OCI-LY3 (cell line): ENCODE results near the gene PPT2.

ENCODE experiments used
- H2AFZ ChIP-seq: fragments of 200-600, 300-600 bp; shearing (Covaris generic); 2 replicates; pipeline ENCODE4 v1.6.0; 2014; ENCODE audit warnings: antibody characterized with exemption, low read depth, low read length
- H3K27ac ChIP-seq: fragments of 200-600, 300-600 bp; sonication (generic); 2 replicates; pipeline ENCODE4 v1.5.1; 2014; ENCODE audit warnings: mild to moderate bottlenecking, low read length, moderate library complexity, mixed read lengths
- H3K27me3 ChIP-seq: fragments of 200-600, 300-600 bp; sonication (generic); 2 replicates; pipeline ENCODE4 v1.6.1; 2014; ENCODE audit warnings: low read depth, low read length, mixed read lengths
- H3K36me3 ChIP-seq: fragments of 200-600, 300-600 bp; sonication (generic); replicated peaks from 2 replicates; pipeline ENCODE3; 2014; ENCODE audit warnings: low read depth, low read length, mixed read lengths
- H3K4me1 ChIP-seq: fragments of 300-600, 200-600 bp; sonication (generic); 2 replicates; pipeline ENCODE4 v1.6.1; 2014; ENCODE audit warnings: low read length, mixed read lengths
- H3K4me2 ChIP-seq: fragments of 200-600, 300-600 bp; sonication (generic); 2 replicates; pipeline ENCODE4 v1.6.1; 2014; ENCODE audit warnings: low read length, mixed read lengths
- H3K4me3 ChIP-seq: fragments of 300-600, 200-600 bp; sonication (generic); 2 replicates; pipeline ENCODE4 v1.5.1; 2014; ENCODE audit warnings: antibody characterized with exemption, mild to moderate bottlenecking, low read length, moderate library complexity
- H3K79me2 ChIP-seq: fragments of 300-600, 200-600 bp; shearing (Covaris generic); 2 replicates; pipeline ENCODE4 v1.6.1; 2014; ENCODE audit warnings: mild to moderate bottlenecking, low read length, mixed read lengths
- H3K9ac ChIP-seq: fragments of 300-600, 200-600 bp; shearing (Covaris generic); 2 replicates; pipeline ENCODE4 v1.6.0; 2014; ENCODE audit warnings: mild to moderate bottlenecking, low read length, moderate library complexity
- H3K9me3 ChIP-seq: fragments of 200-600, 300-600 bp; shearing (Covaris generic); 2 replicates; pipeline ENCODE4 v1.6.1; 2014; ENCODE audit warnings: low read length, mixed read lengths; ENCODE audit not compliant: insufficient read depth
- H4K20me1 ChIP-seq: fragments of 200-600, 300-600 bp; sonication (generic); 2 replicates; pipeline ENCODE4 v1.6.1; 2016; ENCODE audit warnings: low read length, mixed read lengths; ENCODE audit not compliant: insufficient read depth
- EZH2phosphoT487 ChIP-seq: fragments of 200-600 bp; shearing (Covaris generic); IDR thresholded peaks from 2 replicates; pipeline ENCODE4 v1.6.1; 2018; ENCODE audit warnings: antibody characterized with exemption, mixed run types, low read depth
- TF ChIP-seq, protein P1 (sequence below): fragments of 200-600, 300-600 bp; sonication (generic); IDR thresholded peaks from 2 replicates; pipeline ENCODE4 v1.5.1; 2014; ENCODE audit warnings: antibody characterized with exemption, low read length, low read depth

PPT2 gene

DNA sequence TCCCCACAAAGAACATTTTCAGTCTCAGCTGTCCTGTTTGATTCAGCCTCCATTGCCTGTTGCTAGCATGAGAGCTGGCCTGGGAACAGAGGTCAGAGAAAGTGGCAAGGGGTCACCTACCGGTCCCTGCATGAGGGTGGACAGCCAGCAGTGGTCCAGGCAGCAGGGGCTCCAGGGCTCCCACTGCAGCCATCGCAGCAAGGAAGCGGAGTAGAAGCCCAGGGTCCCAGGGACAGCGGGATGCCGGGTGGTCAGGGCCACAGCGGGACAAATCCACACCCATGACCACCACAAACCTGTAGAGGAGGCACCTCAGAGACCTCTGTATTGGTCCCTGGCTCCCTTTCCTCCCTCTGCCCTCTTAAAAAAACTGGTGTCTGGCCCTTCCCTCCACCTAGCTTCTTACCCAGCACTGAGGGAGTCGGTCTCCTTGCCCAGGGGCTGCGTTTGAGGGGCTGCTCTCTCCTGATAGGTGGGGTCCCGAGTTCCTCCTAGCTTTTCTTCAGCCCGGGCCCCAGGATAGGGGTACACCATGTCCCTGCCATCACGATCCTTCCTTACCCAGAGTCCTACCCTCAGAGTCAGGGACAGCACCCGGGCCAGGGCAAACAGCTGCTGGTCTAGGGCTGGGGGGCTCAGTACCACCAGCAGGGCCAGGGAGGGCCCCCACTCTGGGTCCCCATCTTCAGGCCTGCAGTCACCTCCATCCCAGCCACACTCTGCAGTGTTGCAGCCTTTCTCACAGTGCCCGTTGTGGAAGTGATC lies 47.0 kb downstream of the PPT2 start:
- Histone ChIP-seq H3K4me2 (no peak overlapping the region), H3K9ac (no peak overlapping the region)

DNA sequence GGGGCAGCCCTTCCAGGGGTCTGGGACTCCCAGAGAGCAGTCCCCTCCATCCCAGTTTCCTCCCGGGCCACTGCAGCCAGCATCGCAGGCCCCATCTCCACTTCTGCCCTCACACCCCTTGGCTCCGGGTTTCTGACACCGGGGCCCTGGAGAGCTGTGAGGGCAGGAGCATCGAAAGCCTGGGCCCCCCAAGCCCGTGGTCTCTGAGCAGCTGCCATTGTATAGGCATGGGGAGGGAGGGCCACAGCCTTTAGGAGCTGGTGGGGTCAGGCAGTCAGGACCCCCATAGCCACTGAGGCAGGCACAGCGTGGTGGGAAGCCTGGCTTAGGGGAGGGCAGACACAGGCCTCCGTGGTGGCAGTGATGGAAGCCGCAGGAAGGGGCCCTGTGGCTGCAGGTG lies 48.2 kb downstream of the PPT2 start:
- no peaks in the 10 kb centered on the region for H3K9me3 ChIP-seq
- TF ChIP-seq EZH2phosphoT487, result no peak
- TF ChIP-seq, protein P1, sequence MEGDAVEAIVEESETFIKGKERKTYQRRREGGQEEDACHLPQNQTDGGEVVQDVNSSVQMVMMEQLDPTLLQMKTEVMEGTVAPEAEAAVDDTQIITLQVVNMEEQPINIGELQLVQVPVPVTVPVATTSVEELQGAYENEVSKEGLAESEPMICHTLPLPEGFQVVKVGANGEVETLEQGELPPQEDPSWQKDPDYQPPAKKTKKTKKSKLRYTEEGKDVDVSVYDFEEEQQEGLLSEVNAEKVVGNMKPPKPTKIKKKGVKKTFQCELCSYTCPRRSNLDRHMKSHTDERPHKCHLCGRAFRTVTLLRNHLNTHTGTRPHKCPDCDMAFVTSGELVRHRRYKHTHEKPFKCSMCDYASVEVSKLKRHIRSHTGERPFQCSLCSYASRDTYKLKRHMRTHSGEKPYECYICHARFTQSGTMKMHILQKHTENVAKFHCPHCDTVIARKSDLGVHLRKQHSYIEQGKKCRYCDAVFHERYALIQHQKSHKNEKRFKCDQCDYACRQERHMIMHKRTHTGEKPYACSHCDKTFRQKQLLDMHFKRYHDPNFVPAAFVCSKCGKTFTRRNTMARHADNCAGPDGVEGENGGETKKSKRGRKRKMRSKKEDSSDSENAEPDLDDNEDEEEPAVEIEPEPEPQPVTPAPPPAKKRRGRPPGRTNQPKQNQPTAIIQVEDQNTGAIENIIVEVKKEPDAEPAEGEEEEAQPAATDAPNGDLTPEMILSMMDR, result no peak
- H2AFZ ChIP-seq, result no peak overlapping the region
- no peaks in the 10 kb centered on the region for H3K36me3 ChIP-seq
- no peak overlapping the region for H3K27ac ChIP-seq
- no peak overlapping the region for H3K4me2 ChIP-seq
- H3K79me2 ChIP-seq, result no peaks in the 10 kb centered on the region
- H3K4me1 ChIP-seq, result peaks cover 4% of the 10 kb centered on the region
- no peaks in the 10 kb centered on the region for H3K27me3 ChIP-seq
- H3K4me3 ChIP-seq, result no peak overlapping the region
- no peaks in the 10 kb centered on the region for H4K20me1 ChIP-seq
- no peak overlapping the region for H3K9ac ChIP-seq

More for the DNA sequence above, 47.0 kb downstream of the PPT2 start:
- Histone ChIP-seq H2AFZ (no peak overlapping the region), H3K27me3 (no peaks in the 10 kb centered on the region), H3K79me2 (no peaks in the 10 kb centered on the region), H3K4me3 (no peak overlapping the region), H3K4me1 (peaks cover 11% of the 10 kb centered on the region), H3K36me3 (no peaks in the 10 kb centered on the region), H3K27ac (no peak overlapping the region), H4K20me1 (no peaks in the 10 kb centered on the region), H3K9me3 (no peaks in the 10 kb centered on the region)
- no peak for TF ChIP-seq EZH2phosphoT487
- TF ChIP-seq, protein P1, result no peak

DNA sequence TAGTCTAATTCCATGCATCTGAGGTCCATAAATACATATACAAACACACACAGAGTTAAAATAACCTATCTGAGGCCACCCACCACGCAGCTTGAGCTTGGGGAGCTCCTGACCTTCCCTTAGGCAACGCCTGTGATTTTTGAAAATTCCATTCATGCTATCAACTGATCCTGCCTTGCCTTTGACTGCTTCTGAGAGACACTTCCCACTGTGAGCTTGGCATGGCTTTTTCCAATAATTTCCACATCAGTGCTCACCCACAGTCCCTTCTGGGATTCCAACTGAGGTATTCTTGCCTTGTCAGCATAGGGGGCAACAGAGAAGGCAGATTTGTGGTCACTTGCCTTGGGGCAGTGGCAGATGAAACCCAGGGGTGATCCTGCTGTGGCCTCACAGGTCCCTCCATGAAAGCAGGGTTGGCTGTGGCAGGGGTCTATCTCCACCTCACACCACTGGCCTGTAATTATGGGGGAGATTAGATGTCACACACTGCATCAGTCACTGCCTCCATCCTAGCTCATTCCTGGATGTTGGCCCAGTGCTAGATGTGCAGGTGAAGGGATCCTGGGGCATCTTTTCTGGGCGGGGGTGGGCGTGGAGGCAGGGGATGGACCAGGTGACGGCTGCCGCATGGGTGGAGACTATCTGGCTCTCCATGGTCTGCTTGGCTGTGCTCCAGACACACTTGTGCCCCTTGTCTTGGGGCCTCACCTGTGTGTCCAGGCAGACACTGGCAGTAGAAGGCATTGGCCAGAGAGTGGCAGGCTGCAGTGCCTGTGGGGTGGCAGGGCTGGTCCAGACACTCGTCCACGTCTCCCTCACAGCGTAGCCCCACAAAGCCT lies 49.7 kb downstream of the PPT2 start:
- H3K4me2 ChIP-seq, result no peak overlapping the region
- H3K4me3 ChIP-seq, result no peak overlapping the region
- H2AFZ ChIP-seq, result no peak overlapping the region
- no peaks in the 10 kb centered on the region for H3K4me1 ChIP-seq
- no peak overlapping the region for H3K9ac ChIP-seq
- no peaks in the 10 kb centered on the region for H3K36me3 ChIP-seq
- TF ChIP-seq, protein P1, result no peak
- no peak for TF ChIP-seq EZH2phosphoT487
- H3K27ac ChIP-seq, result no peak overlapping the region
- H3K27me3 ChIP-seq, result no peaks in the 10 kb centered on the region
- H3K79me2 ChIP-seq, result no peaks in the 10 kb centered on the region
- no peaks in the 10 kb centered on the region for H4K20me1 ChIP-seq
- no peaks in the 10 kb centered on the region for H3K9me3 ChIP-seq

DNA sequence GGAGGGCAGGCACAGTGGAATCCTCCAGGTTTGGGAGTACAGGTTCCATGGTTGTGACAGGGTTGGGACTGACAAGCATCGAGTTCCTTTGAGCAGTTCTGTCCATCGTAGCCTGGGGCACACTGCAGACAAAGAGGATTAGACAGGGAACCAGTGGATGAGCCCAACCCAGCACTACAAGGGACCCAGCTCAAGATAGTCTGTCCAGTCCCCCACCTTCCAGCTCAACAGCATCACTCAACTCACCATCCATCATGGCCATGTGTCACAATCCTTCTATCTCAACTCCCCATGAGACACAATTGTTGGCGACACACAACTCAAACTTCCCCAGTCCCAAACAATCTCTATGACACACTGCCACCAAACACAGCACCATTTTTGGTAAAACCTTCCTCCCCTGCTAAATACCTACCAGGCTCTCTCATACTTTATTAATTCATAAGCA lies 50.4 kb downstream of the PPT2 start:
- Histone ChIP-seq H4K20me1 (no peaks in the 10 kb centered on the region), H2AFZ (no peak overlapping the region), H3K79me2 (no peaks in the 10 kb centered on the region), H3K9ac (no peak overlapping the region), H3K4me3 (no peak overlapping the region), H3K9me3 (no peaks in the 10 kb centered on the region), H3K4me2 (no peak overlapping the region), H3K27ac (no peak overlapping the region), H3K4me1 (no peaks in the 10 kb centered on the region), H3K27me3 (no peaks in the 10 kb centered on the region), H3K36me3 (no peaks in the 10 kb centered on the region)
- no peak for TF ChIP-seq EZH2phosphoT487
- TF ChIP-seq, protein P1, result no peak
